IPS DF 4.7 (cell line): ENCODE measurements around the gene DHRS7B.

Experiments
- DNase-seq: peaks from one replicate; pipeline ENCODE4 v3.0.0-alpha.2; 2013; ENCODE audit warnings: low spot score; ENCODE audit errors: extremely low read depth

Gene DHRS7B

GRCh38 chr17:21235921-21236320, 109.2 kb downstream of the DHRS7B start:
- no peak for DNase-seq

DNA sequence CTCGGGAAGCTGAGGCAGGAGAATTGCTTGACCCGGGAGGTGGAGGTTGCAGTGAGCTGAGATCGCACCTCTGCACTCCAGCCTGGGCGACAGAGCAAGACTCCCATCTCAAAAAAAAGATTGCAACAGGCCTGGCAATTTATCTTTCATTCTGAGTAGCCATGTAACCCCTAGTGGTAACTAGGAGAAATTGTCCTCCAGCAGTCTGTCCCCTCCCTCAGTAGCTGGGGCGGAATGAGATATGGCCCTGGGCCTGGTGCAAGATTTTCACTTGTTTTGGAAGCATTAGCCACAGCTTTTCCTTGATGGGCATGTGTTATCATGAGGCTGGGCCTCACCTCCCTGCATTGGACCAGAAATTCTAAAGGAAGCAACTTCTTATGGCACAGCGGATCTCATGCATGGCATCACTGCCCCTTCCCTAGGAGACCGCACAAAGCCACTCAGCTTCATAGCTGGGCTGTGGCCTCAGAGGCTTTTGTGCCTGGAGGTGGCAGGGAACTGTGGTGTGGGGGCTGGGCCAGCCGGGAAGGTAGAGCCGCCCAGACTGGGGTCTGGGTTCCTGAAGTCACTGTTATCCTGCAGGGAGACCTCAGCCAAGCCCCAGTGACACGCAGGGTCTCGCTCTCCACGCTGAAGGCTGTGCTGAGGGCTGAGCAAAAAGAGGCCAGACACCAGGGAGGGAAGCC, 113.1 kb downstream of the DHRS7B start:
- no peak for DNase-seq

- DNase-seq: no peak
These were observed 113.7 kb downstream of the DHRS7B start for GRCh38 chr17:21240369-21241055.
